Muscle of leg (tissue), 11 donors: ENCODE measurements around the gene CNNM2. TPM values are rescaled to one million over a fixed set of nuclear protein-coding genes. Genes with fewer than 3 reads are reported as not detected.
"Not testable (repeated sequence)": the region's sequence is repeated elsewhere in the genome, so short reads cannot be mapped to it uniquely, and the experiment has no call there.

Experiments used
- DNase-seq: peaks from one replicate; pipeline ENCODE4 v3.0.0; 2013
- H3K27ac ChIP-seq: one replicate; pipeline ENCODE4 v1.5.1; 2013; ENCODE audit warnings: mild to moderate bottlenecking, low read length, control low read depth
- H3K27me3 ChIP-seq: one replicate; pipeline ENCODE4 v1.6.1; 2013; ENCODE audit warnings: low read length; ENCODE audit not compliant: control insufficient read depth, insufficient read depth
- H3K36me3 ChIP-seq: one replicate; pipeline ENCODE4 v1.6.1; 2013; ENCODE audit warnings: low read length; ENCODE audit not compliant: control insufficient read depth, insufficient read depth
- H3K4me1 ChIP-seq: one replicate; pipeline ENCODE4 v1.6.1; 2013; ENCODE audit warnings: low read length; ENCODE audit not compliant: control insufficient read depth, insufficient read depth
- H3K4me3 ChIP-seq: one replicate; pipeline ENCODE4 v1.5.1; 2013; ENCODE audit warnings: low read length, control low read depth
- H3K9me3 ChIP-seq: replicated peaks from 2 replicates; pipeline ENCODE4 v1.6.1; 2013; ENCODE audit warnings: low read depth, low read length; ENCODE audit not compliant: control insufficient read depth
- WGBS: methylation state at CpG from one replicate; pipeline ENCODE4 v1.1.5; 2013; ENCODE audit warnings: missing lambda C conversion rate; ENCODE audit not compliant: insufficient coverage; 5-methylcytosine and 5-hydroxymethylcytosine counted together
- polyA plus RNA-seq, 8 donors: library from polyadenylated mRNA; unstranded; fragments of 120-200 nt; gene quantifications; one replicate each; pipeline versions ENCODE4 v1.2.1 to v1.2.3, GENCODE V29; 2013; ENCODE audit warnings: inconsistent platforms in 1 of 8, low replicate concordance in 1 of 8; ENCODE audit not compliant: insufficient read length in 8 of 8, insufficient read depth in 1 of 8
- total RNA-seq: library from RNA; stranded (reverse); fragments of 120-200 nt; gene quantifications from one replicate; pipeline ENCODE4 v1.2.4, GENCODE V29; 2013

The CNNM2 gene
- total and polyA plus RNA-seq, 9 donors: 2.0 to 4.2 (median 3.5) TPM

DNA sequence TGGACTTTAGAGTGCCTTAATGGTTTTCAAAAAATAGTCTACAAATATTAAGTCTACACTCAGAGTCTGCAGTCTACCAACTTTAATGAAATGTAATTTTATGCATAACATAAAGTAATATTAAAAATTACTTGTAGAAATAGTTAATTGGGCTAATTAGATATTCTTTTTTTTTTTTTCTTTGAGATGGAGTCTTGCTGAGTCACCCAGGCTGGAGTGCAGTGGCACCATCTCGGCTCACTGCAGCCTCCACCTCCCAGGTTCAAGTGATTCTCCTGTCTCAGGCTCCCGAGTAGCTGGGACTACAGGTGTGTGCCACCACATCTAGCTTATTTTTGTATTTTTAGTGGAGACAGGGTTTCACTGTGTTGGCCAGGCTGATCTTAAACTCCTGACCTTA lies 46.0 kb downstream of the CNNM2 start:
- not testable (repeated sequence) for H3K27ac ChIP-seq, H3K27me3 ChIP-seq, H3K36me3 ChIP-seq, H3K4me3 ChIP-seq, H3K4me1 ChIP-seq, H3K9me3 ChIP-seq, DNase-seq
- 100% methylated on average over 1 of the region's 2 CpGs for WGBS

DNA sequence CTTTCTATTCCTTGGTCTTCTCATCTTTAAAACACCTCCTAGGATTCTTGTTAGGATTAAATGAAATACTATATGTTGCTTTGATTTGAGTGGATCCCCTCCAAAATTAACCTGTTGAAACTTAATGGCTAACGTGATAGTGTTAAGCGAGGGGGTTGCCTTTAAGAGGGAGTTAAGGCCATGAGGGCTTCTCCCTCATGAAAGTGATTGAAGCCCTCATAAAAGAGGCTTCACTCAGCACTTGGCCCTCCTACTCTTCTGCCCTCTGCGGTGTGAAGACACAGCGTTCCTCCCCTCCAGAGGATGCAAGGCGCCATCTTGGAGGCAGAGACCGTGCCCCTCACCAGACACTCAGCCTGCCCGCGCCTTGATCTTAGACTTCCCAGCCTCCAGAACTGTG lies 46.6 kb downstream of the CNNM2 start:
- Histone ChIP-seq H3K4me3 (no peak overlapping the region), H3K4me1 (no peaks in the 10 kb centered on the region), H3K27me3 (no peaks in the 10 kb centered on the region), H3K36me3 (no peaks in the 10 kb centered on the region), H3K9me3 (no peaks in the 10 kb centered on the region), H3K27ac (no peak overlapping the region)
- no peak for DNase-seq
- 81% methylated on average over 5 of the region's 8 CpGs for WGBS

DNA sequence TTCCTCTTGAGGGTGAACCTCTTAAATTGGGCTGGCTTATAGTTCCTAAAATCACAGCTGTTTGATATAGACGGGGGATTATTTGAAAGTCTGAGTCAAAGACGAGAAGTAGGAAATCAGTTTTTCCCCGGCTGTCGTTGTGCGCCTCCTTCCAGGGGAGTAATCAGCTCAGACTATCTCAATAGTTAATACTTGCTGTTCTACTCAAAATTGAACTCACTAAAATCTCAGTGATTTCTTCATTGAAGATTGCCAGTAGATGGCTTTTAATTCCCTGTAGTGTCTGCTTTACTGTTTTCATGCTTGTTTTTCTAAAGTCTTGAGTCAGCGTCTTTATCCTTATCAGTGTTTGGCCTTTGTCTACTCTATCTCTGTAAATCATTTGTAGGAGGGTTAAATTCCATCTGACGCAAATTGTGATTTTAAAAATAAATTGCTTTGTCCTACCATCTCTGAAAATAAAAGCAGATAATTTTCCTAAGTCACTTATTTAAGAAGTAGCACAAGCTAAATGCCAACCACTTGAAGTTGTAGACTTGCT lies 47.3 kb downstream of the CNNM2 start:
- no peaks in the 10 kb centered on the region for H3K36me3 ChIP-seq
- WGBS: no CpG with 5 or more reads among the region's 7 CpGs
- H3K4me1 ChIP-seq: no peaks in the 10 kb centered on the region
- no peak overlapping the region for H3K4me3 ChIP-seq
- no peaks in the 10 kb centered on the region for H3K27me3 ChIP-seq
- H3K27ac ChIP-seq: no peak overlapping the region
- H3K9me3 ChIP-seq: no peaks in the 10 kb centered on the region
- no peak for DNase-seq

DNA sequence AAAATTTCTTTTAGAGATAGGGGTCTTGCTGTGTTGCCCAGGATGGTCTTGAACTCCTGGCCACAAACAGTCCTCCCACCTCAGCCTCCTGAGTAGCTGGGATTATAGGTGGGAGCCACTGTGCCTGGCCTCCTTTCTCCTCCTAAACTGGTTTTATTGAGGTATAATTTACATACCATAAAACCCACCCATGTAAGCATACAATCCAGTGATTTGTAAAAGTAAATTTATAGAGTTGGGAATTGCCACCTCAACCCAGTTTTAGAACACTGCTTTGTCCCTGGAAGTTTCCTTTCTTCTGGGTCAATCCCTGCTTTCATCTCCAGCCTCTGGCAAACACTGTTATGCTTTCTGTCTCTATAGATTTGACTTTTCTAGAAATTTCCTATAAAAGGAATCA lies 49.0 kb downstream of the CNNM2 start:
- Histone ChIP-seq H3K9me3 (no peaks in the 10 kb centered on the region), H3K4me1 (no peaks in the 10 kb centered on the region), H3K36me3 (no peaks in the 10 kb centered on the region), H3K27ac (no peak overlapping the region), H3K4me3 (no peak overlapping the region), H3K27me3 (no peaks in the 10 kb centered on the region)
- DNase-seq: no peak

DNA sequence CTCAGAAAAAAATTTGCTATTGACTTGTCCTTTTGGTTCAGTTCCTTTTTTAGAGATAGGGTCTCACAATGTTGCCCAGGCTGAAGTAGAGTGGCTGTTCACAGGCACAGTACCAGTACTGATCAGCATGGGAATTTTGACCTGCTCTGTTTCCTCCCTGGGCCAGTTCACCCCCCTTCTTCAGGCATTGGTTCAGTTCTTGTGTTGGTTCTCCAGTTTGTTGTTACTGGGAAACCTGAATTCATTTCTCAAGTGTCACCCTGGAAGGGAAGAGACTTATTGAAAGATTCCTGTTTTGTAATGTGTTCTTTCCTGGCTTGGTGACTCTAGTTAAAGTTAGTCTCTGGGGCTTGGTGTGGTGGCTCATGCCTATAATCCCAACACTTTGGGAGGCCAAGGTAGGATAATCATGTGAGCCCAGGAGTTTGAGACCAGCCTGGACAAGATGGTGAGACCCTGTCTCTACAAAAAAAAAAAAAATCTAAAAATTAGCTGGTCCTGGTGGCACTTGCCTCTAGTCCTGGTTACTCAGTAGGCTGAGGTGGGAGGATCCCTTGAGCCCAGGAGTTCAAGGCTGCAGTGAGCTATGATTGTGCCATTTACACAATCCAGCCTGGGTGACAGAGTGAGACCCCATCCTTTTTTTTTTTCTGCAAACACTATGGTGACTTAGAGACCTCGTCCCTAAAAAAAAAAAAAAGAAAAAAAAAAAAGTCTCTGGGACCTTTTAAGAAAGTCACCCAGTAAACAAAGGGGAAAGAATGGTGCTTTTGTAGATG lies 52.7 kb downstream of the CNNM2 start:
- no peak overlapping the region for H3K4me3 ChIP-seq
- no peaks in the 10 kb centered on the region for H3K27me3 ChIP-seq
- H3K36me3 ChIP-seq: no peaks in the 10 kb centered on the region
- H3K4me1 ChIP-seq: no peaks in the 10 kb centered on the region
- no peak overlapping the region for H3K27ac ChIP-seq
- WGBS: no CpG with 5 or more reads among the region's 1 CpG
- H3K9me3 ChIP-seq: no peaks in the 10 kb centered on the region
- no peak for DNase-seq

DNA sequence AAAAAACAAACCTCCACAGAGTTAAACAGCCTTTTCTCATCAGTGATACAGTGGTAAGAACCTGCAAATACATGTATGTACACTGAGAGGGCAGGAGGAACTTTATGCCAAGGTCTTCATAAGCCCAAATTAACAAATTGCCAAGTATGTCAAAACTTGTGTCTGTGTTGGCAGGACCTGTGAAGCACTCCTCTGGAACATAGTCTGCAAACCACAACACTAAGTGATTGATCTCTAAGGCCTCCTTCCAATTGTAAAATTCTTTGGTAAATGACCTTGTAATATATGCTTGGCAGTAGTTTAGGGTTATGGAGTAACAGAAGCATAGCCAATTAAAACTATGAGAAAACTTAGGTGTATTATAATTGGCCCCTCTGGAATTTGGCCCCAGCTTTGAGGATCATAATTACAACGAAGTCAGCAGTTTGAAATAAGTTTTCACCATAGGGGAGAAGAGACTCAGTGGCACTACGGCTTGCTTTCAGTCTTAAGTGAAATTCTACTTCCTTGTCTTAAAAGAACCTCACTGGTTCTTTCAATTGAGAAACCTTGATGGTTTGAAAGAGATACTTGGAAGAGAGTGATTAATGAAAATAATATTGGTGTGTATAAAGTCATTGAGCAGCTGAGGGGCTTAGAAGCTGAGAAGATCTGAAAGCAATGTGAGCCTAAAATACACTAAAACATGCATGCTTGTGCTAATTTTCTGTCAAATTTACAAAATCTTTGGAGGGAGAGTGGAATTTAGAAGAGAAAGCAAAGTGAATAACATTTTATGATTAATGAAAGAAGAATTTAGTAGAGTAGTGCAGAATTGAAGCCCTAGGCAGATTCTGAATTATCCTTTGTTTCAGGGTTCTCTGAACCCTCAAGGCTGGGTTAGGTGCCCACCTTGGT lies 57.6 kb downstream of the CNNM2 start:
- Histone ChIP-seq H3K4me1 (no peaks in the 10 kb centered on the region), H3K27ac (no peak overlapping the region), H3K36me3 (no peaks in the 10 kb centered on the region), H3K9me3 (no peaks in the 10 kb centered on the region), H3K27me3 (no peaks in the 10 kb centered on the region), H3K4me3 (no peak overlapping the region)
- DNase-seq: no peak
- no CpG with 5 or more reads among the region's 2 CpGs for WGBS

DNA sequence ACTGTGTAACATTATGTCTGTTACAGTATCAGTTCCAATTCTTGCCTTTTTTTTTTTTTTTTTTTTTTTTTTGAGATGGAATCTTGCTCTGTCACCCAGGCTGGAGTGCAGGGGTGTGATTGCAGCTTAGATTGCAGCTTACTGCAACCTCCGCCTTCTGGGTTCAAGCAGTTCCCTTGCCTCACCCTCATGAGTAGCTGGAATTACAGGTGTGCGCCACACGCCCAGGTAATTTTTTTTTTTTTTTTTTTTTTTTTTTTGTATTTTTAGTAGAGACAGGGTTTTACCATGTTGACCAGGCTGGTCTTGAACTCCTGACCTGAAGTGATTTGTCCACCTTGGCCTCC lies 58.3 kb downstream of the CNNM2 start:
- no CpG with 5 or more reads among the region's 3 CpGs for WGBS
- H3K9me3 ChIP-seq, H3K4me3 ChIP-seq, H3K36me3 ChIP-seq, DNase-seq, H3K4me1 ChIP-seq, H3K27me3 ChIP-seq, H3K27ac ChIP-seq: not testable (repeated sequence)

DNA sequence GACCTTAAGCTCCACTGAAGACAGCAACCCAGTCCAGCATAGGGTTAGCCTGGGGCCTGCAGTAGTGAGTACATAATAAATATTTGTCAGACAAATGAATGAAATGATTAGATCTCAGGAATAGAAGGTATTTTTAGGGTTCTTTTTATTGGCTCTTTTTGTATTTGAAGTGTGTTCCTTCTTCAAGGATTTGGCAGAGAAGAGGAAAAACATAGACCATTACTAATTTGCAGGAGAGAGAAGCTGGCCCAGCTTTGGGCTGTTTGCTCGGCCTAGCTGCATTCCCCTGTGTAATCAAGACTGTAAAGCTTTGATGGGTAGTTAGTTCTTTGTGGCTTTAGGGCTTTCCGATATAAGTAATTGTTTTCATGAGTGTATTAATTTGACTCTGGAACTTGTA lies 64.2 kb downstream of the CNNM2 start:
- no CpG with 5 or more reads among the region's 2 CpGs for WGBS
- Histone ChIP-seq H3K27ac (no peak overlapping the region), H3K4me3 (no peak overlapping the region), H3K9me3 (no peaks in the 10 kb centered on the region), H3K27me3 (no peaks in the 10 kb centered on the region), H3K36me3 (no peaks in the 10 kb centered on the region), H3K4me1 (no peaks in the 10 kb centered on the region)
- DNase-seq: no peak

DNA sequence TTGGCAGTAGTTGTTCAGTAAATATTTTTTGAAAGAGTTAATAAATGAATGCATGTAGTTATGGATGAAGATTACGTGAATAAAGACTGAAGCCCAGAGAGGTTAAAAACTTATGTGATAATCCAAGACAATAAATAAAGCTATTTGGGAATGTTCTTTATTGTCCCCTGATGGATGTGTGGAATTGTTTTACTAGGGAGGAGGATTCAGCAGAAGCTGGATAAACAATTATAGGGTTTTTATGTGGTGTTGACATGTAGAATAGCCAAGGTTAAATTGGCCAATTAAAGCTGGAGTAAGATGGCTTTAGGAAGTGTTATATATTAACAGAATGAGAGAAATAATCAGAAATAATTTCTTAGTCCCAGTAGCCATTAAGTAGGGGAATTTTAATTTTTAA lies 66.0 kb downstream of the CNNM2 start:
- no peaks in the 10 kb centered on the region for H3K4me1 ChIP-seq
- WGBS: no CpG with 5 or more reads among the region's 1 CpG
- no peaks in the 10 kb centered on the region for H3K9me3 ChIP-seq
- H3K27ac ChIP-seq: no peak overlapping the region
- H3K4me3 ChIP-seq: no peak overlapping the region
- no peak for DNase-seq
- H3K27me3 ChIP-seq: no peaks in the 10 kb centered on the region
- H3K36me3 ChIP-seq: no peaks in the 10 kb centered on the region

DNA sequence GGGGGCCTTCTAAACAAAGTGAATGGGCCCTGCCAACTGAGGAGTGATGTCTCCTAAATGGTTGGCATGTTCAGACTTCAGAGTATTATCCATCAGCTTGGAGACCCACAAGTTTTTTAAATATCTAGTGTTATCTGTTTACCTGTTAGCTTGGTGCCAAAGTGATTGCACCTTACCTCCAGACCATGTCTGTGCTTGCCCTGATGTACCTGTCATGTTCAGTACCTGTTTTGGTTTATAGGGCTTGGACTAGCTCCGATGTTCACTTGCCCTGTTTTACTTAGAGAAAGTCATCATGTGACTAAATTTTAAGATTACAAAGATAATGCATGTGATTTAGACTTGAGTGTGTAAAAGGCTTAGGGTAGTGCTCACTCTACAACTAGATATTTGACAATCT lies 67.7 kb downstream of the CNNM2 start:
- Histone ChIP-seq H3K27me3 (no peaks in the 10 kb centered on the region), H3K4me1 (no peaks in the 10 kb centered on the region), H3K9me3 (no peaks in the 10 kb centered on the region), H3K27ac (no peak overlapping the region), H3K36me3 (no peaks in the 10 kb centered on the region), H3K4me3 (no peak overlapping the region)
- no peak for DNase-seq
- no CpG with 5 or more reads among the region's 1 CpG for WGBS
